Tibial nerve (tissue), 4 donors: ENCODE data around the gene XYLT1. TPM values are rescaled to one million over a fixed set of nuclear protein-coding genes. Genes with fewer than 3 reads are reported as not detected.

ENCODE experiments used
- DNase-seq, 2 donors: peaks; one replicate each; pipeline ENCODE4 v3.0.0-alpha.2; 2019; ENCODE audit warnings: low spot score in 2 of 2
- H3K27ac ChIP-seq, 4 donors: fragments of 200-600 bp; sonication (generic) in 3 of 4; one replicate each; pipeline ENCODE4 v1.5.1; 2017 to 2019; ENCODE audit warnings: mild to moderate bottlenecking in 1 of 4
- H3K27me3 ChIP-seq, 2 donors: fragments of 200-600 bp; sonication (generic) in 1 of 2; one replicate each; pipeline versions ENCODE4 v1.5.1 to v1.6.0; 2017 to 2019
- H3K36me3 ChIP-seq, 3 donors: fragments of 200-600 bp; sonication (generic); one replicate each; pipeline ENCODE4 v1.5.1; 2018 to 2019
- H3K4me1 ChIP-seq, 4 donors: fragments of 200-600 bp; sonication (generic) in 3 of 4; one replicate each; pipeline ENCODE4 v1.5.1; 2017 to 2019
- H3K4me3 ChIP-seq, 4 donors: fragments of 200-600 bp; sonication (generic) in 3 of 4; one replicate each; pipeline ENCODE4 v1.5.1; 2017 to 2019; ENCODE audit warnings: mild to moderate bottlenecking in 1 of 4, moderate library complexity in 1 of 4
- H3K9me3 ChIP-seq, 4 donors: fragments of 200-600 bp; sonication (generic) in 3 of 4; one replicate each; pipeline ENCODE4 v1.5.1; 2017 to 2019
- CTCF ChIP-seq, 5 experiments: fragments of 200-600 bp in 3 of 5; fragments of 450-650 bp in 2 of 5; sonication (generic) in 3 of 5; IDR thresholded peaks; one replicate each; pipeline ENCODE4 v1.5.1; 2016 to 2019; ENCODE audit warnings: antibody characterized with exemption in 5 of 5, mild to moderate bottlenecking in 3 of 5, moderate library complexity in 2 of 5
- EP300 ChIP-seq, 2 donors: sonication (generic); formaldehyde crosslinking; IDR thresholded peaks; one replicate each; pipeline ENCODE4 v1.6.1; 2017; ENCODE audit warnings: antibody characterized with exemption in 2 of 2, mild to moderate bottlenecking in 1 of 2
- POLR2A ChIP-seq, 2 donors: fragments of 450-650 bp; IDR thresholded peaks; one replicate each; pipeline ENCODE4 v1.6.1; 2017; ENCODE audit warnings: antibody characterized with exemption in 2 of 2, mild to moderate bottlenecking in 2 of 2, moderate library complexity in 2 of 2
- WGBS, 2 donors: methylation state at CpG; one replicate each; pipeline ENCODE4 v1.1.5; 2018; 5-methylcytosine and 5-hydroxymethylcytosine counted together
- total RNA-seq, 4 donors: library from RNA; depleted of rRNA; stranded (reverse); fragments of >200 nt; gene quantifications; one replicate each; pipeline ENCODE4 v1.1.0, GENCODE V29; 2016

The XYLT1 gene
- total RNA-seq, 4 donors from 2014 or later, result 13.8 to 23.1 (median 14.8) TPM

- no peaks in the 10 kb centered on the region for H3K36me3 ChIP-seq
- DNase-seq, result no peak
Measured at GRCh38 chr16:17457997-17458396, 12.8 kb downstream of the XYLT1 start.

GRCh38 chr16:17457513-17457912 lies 13.2 kb downstream of the XYLT1 start:
- no peak overlapping the region for H3K4me3 ChIP-seq
- DNase-seq, result no peak
- H3K9me3 ChIP-seq, result no peaks in the 10 kb centered on the region
- 46 to 60% methylated on average over 3 of the region's 3 CpGs for WGBS, 2 donors
- no peak for TF ChIP-seq CTCF (IDR thresholded peaks at IDR 0.05)
- TF ChIP-seq POLR2A (IDR thresholded peaks at IDR 0.05), result no peak
- TF ChIP-seq EP300 (IDR thresholded peaks at IDR 0.05), result no peak
- H3K27me3 ChIP-seq, result no peaks in the 10 kb centered on the region
- H3K27ac ChIP-seq, result peak overlapping the region in 1 of 4 donors; percentile 12
- peaks cover 0 to 44% (median 26%) of the 10 kb centered on the region in 4 donors for H3K4me1 ChIP-seq
- no peaks in the 10 kb centered on the region for H3K36me3 ChIP-seq

More at GRCh38 chr16:17457997-17458396, 12.8 kb downstream of the XYLT1 start:
- Histone ChIP-seq H3K27me3 (no peaks in the 10 kb centered on the region), H3K4me3 (no peak overlapping the region), H3K9me3 (no peaks in the 10 kb centered on the region), H3K4me1 (peaks cover 0 to 40% (median 23%) of the 10 kb centered on the region in 4 donors), H3K27ac (no peak overlapping the region)
- TF ChIP-seq POLR2A (IDR thresholded peaks at IDR 0.05) (no peak), CTCF (IDR thresholded peaks at IDR 0.05) (no peak), EP300 (IDR thresholded peaks at IDR 0.05) (no peak)
- 44 to 49% methylated on average over 8 of the region's 8 CpGs for WGBS, 2 donors

GRCh38 chr16:17454162-17454730 lies 16.5 kb downstream of the XYLT1 start:
- Histone ChIP-seq H3K4me1 (peaks cover 0 to 39% (median 14%) of the 10 kb centered on the region in 4 donors), H3K27me3 (no peaks in the 10 kb centered on the region), H3K36me3 (no peaks in the 10 kb centered on the region), H3K4me3 (no peak overlapping the region), H3K27ac (peak overlapping the region in 3 of 4 donors; percentile 5 to 82 (median 28)), H3K9me3 (no peaks in the 10 kb centered on the region)
- whole genome bisulfite sequencing, 2 donors, result 50 to 59% methylated on average over 4 of the region's 4 CpGs
- TF ChIP-seq EP300 (IDR thresholded peaks at IDR 0.05) (no peak), CTCF (IDR thresholded peaks at IDR 0.05) (no peak), POLR2A (IDR thresholded peaks at IDR 0.05) (no peak)
- DNase-seq, result no peak

GRCh38 chr16:17453364-17454038 lies 17.3 kb downstream of the XYLT1 start:
- Histone ChIP-seq H3K27ac (peak overlapping the region; percentile 5 to 82 (median 32)), H3K27me3 (no peaks in the 10 kb centered on the region), H3K36me3 (no peaks in the 10 kb centered on the region), H3K4me1 (peaks cover 0 to 43% (median 18%) of the 10 kb centered on the region in 4 donors), H3K4me3 (no peak overlapping the region), H3K9me3 (no peaks in the 10 kb centered on the region)
- TF ChIP-seq CTCF (IDR thresholded peaks at IDR 0.05) (no peak), POLR2A (IDR thresholded peaks at IDR 0.05) (no peak), EP300 (IDR thresholded peaks at IDR 0.05) (peak in 1 of 2 donors; percentile 26)
- 40 to 48% methylated on average over 8 of the region's 8 CpGs for WGBS, 2 donors
- no peak for DNase-seq

- DNase-seq, result no peak
- no peak overlapping the region for H3K4me3 ChIP-seq
- peaks cover 0 to 49% (median 22%) of the 10 kb centered on the region in 4 donors for H3K4me1 ChIP-seq
- no peaks in the 10 kb centered on the region for H3K9me3 ChIP-seq
- TF ChIP-seq EP300 (IDR thresholded peaks at IDR 0.05), result no peak
- no peak for TF ChIP-seq CTCF (IDR thresholded peaks at IDR 0.05)
- TF ChIP-seq POLR2A (IDR thresholded peaks at IDR 0.05), result no peak
- H3K36me3 ChIP-seq, result no peaks in the 10 kb centered on the region
- H3K27ac ChIP-seq, result peak overlapping the region in 3 of 4 donors; percentile 5 to 82 (median 37)
- WGBS, 2 donors, result 65 to 69% methylated on average over 2 of the region's 2 CpGs
- H3K27me3 ChIP-seq, result no peaks in the 10 kb centered on the region
Measured at GRCh38 chr16:17452922-17453321, 17.8 kb downstream of the XYLT1 start.
